Bone marrow (tissue), 2 donors: Measurements from ENCODE around the gene ALG12.

ENCODE experiments used
- DNase-seq, 2 donors: peaks; one replicate each; lab custom pipeline; 2025; lab: John Stamatoyannopoulos, UW

Gene ALG12

GRCh38 chr22:49887064-49887451, 31.2 kb downstream of the ALG12 start:
- no peak for DNase-seq

GRCh38 chr22:49886346-49887063, 31.7 kb downstream of the ALG12 start:
- no peak for DNase-seq

DNA sequence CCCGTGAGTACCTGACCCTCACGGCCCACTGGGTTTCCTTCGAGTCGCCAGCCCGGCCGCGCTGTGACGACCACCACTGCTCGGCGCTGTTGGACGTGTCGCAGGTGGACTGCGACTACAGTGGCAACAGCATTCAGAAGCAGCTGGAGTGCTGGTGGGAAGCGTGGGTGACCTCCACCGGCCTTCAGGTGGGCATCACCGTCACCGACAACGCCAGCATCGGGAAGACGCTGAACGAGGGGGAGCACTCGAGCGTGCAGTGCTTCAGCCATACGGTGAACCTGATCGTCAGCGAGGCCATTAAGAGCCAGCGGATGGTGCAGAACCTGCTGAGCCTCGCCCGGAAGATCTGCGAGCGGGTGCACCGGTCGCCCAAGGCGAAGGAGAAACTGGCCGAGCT, 32.4 kb downstream of the ALG12 start:
- DNase-seq = no peak

DNA sequence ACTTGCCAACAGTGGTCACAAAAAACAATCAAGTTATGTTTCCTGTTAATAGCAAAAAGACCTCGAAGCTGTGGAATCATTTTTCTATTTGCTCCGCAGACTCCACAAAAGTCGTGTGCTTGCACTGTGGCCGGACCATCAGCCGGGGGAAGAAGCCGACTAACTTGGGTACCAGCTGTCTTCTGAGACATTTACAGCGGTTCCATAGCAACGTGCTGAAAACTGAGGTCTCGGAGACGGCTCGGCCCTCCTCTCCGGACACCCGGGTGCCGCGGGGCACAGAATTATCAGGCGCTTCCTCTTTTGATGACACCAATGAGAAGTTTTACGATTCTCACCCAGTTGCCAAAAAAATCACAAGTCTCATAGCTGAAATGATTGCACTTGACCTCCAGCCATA, 33.0 kb downstream of the ALG12 start:
- DNase-seq = no peak

GRCh38 chr22:49884503-49885260, 33.6 kb downstream of the ALG12 start:
- no peak for DNase-seq

DNA sequence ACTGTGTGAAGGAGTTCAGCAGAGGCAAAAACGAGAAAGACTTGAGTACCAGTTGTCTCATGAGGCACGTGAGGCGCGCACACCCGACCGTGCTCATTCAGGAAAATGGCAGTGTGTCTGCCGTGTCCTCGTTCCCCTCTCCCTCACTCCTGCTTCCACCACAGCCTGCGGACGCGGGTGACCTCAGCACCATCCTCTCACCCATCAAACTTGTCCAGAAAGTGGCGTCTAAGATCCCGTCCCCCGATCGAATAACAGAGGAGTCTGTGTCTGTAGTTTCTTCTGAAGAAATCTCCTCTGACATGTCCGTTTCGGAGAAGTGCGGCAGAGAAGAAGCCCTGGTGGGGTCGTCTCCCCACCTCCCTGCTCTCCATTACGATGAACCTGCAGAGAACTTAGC, 34.2 kb downstream of the ALG12 start:
- DNase-seq = no peak

DNA sequence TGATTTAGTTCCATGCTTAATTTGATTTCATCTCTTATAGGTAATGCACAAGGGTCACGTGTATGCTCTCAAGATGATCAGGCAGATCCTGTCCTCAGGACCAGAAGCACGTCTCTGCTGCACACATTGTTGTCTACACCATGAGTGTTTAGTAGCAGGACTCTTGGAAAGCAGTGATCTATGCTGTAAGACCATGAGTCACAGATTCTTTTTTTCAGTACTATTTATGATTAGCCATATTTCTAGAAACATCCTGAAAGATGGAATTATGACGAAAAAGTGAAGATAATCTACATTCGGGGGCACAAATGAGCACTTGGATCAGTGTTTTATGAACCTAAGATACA, 35.0 kb downstream of the ALG12 start:
- no peak for DNase-seq

DNA sequence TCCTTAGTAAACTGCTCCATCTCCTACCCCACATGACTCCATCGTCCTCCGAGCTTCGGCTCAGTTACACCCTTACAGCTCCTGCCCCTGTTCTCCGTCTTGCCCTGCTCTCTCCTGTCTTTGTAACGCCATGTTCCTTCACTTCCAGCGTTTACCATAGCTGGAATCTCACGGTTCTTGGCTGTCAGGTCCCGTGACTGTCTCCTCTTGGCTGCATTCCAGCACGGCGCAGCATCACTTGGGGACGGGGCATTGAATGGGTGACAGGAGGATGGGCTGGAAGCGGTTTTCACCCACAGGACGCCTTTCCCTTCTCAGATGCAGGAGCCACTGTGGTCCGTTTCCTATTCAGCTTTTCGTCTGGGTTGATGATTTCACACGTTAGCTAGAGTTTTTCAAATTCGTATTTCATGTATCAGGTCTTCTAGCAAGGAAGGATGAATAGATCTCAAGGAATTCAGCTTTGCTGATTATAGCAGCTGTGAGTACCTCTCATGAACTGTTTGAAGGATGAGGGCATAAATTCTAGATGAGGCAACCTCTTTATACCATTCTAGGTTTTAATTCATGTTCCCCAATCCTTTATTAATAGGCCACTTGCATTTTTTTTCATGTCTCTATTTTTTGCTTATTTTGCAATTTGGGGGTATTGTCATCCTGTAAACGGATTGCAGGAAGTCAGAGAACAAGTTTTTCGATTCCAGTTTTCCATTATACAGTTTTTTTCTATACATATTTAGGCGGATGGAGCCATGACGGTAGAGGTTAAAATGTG, 35.5 kb downstream of the ALG12 start:
- DNase-seq = no peak

DNA sequence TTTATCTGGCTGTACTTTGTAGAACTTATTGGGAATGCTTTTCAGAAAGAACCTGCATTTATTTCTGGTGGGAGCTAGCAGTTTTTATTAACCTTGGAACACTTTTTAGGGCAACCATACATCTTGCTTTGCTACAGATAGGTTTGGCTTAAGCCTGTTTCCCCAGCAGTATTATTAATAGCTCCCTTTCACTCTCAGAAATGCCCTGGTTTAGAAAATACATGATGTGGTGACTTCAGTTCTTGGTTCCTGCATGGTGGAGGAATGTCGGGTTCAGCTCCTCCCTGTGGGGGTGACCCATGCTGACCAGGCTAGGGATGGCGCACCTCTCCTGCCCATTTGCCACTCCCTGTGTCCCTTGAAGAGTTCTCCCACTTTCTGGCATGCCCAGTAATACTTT, 36.4 kb downstream of the ALG12 start:
- DNase-seq = no peak

DNA sequence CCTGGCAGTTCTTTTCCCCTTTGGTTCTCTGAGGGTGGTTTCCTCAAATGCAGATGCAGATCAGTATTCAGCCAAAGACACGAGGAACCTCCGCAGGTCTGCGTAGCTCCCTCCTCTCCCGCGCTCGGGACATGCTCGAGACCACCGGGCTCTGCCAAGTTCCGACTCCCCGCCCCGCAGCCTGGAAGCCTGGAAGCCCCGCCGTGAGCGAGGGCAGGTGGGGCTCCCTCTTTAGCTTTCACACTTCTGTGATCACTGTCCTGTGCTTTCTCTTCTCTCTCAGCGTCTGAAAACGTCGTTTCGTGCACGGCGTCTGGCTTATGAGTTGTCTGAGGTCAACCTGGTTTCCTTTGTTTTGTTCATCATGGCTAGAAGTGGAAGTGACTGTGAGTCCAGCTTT, 38.0 kb downstream of the ALG12 start:
- no peak for DNase-seq

GRCh38 chr22:49879871-49880270, 38.4 kb downstream of the ALG12 start:
- no peak for DNase-seq

DNA sequence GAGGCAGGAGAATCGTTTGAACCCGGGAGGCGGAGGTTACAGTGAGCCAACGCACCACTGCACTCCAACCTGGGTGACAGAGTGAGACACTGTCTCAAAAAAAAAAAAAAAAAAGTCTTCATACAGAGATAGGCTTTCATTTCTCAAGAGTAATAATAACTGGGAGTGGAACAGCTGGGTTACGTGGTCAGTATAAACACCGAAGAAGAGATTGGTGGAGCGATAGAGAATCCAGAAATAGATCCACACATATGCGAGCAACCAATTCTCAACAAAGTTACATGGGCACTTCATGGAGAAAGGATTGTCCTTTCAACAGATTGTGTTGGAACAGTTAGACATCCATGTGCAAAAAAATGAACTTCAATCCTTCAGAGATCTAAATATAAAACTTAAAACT, 40.0 kb downstream of the ALG12 start:
- DNase-seq = no peak

DNA sequence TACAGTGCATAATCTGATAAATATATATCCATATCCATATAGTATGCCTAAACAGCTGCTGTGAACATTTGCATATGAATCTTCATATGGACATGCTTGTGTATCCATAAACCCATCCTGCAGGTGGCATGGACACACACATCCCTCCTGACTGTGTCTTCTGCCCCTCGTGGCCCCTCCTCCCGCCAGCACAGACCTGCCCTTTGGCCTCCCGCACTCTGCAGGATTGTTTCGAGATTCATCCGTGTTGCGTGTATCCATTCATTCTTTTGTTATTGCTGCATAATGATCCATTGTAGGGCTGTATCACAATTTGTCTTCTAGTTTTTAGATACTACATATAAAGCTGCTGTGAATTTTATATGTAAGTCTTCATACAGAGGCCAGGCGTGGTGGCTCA, 40.6 kb downstream of the ALG12 start:
- no peak for DNase-seq

- DNase-seq = no peak
Measured at GRCh38 chr22:49873228-49873940, 44.9 kb downstream of the ALG12 start.

- DNase-seq = no peak
Measured at GRCh38 chr22:49872347-49872746, 45.9 kb downstream of the ALG12 start.

DNA sequence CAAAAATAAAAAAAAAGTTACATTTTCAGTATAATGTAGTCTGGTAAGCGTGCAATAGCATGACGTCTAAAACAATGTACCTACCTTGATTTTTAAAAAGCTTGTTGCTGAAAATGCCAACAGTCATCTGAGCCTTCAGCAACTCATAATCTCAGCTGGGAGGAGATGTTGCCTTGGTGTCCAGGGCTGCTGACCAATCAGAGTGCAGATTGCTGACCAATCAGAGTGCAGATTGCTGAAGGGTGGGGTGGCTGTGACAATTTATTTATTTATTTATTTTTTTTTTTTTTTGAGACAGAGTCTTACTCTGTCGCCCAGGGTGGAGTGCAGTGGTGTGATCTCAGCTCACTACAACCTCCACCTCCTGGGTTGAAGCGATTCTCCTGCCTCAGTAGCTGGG, 46.8 kb downstream of the ALG12 start:
- no peak for DNase-seq

GRCh38 chr22:49869845-49870712, 48.2 kb downstream of the ALG12 start:
- DNase-seq = no peak

DNA sequence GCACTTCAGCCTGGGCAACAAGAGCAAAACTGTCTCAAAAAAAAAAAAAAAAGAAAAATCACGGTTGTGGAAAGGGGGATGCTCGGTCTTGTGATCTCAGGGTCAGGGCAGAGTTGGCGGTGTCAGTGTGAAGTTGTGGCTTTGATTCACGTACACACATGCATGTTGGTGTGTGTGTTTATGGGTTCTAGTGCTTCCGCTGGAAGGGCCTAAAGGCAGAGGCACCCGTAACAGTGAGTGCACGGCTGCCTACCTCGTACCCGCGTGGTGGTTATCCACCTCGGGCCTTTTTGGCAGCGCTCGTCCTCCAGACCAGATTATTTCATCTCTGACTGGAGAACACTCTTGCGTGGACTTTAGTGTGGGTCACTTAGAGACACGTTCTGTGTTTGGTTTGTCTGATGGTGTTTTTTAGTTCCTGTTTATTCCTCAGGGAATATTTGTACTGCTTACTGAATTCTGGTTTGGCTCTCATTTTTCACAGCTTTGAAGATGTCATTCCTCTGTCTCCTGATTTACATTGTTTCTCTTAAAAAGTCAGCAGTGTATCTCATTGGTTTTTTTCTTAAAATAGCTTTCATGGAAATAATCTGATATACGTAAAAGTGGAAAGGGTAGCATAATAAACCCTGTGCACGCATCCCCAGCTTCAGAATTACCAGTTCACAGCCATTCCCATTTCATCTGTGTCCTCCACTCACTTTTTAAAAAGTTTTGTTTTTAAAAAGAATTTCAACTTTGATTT, 49.0 kb downstream of the ALG12 start:
- DNase-seq = no peak

DNA sequence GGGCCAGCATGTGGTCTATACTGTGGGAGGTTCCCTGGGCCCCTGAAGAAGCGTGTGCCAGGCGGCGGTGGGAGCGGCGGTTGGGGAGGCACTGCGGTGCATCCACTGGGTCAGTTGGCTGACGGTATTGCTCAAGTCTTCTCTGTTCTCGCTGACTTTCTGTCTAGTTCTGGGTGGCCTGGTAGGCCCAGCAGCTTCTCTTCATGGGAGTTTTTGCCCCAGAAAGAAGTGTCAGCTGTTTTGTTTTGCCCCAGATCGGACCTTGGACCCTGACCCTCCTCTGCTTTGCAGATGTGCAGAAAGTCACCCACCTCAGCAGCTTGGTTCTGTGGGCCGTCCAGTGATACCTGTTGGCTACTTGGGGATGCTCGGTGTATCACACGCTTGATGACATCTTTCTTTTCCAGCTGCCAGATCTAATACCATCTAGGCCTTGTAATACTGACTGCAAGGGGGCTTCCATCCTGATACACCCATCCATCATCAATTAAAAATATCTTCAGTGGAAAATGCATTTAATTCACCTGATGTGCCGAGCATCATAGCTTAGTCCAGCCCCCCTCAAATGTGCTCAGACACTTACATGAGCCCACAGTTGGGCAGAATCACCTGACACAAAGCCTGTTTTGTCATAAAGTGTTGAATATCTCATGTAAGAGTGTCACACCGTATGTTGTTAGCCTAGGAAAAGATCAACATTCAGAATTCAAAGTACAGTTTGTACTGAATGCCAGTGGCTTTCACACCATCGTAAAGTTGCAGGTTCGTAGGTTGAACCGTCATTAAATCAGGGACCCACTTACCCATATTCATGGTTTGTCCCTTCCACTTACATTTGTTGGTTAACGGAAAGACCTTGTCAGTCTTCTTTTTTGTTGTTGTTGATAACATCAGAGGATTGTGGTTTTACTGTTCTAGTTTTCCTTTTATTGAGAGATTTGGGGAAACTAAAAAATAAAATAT, 50.7 kb downstream of the ALG12 start:
- DNase-seq = no peak

GRCh38 chr22:49866646-49867045, 51.6 kb downstream of the ALG12 start:
- no peak for DNase-seq
